ENCODE data around the gene RAPGEF4.

DNA sequence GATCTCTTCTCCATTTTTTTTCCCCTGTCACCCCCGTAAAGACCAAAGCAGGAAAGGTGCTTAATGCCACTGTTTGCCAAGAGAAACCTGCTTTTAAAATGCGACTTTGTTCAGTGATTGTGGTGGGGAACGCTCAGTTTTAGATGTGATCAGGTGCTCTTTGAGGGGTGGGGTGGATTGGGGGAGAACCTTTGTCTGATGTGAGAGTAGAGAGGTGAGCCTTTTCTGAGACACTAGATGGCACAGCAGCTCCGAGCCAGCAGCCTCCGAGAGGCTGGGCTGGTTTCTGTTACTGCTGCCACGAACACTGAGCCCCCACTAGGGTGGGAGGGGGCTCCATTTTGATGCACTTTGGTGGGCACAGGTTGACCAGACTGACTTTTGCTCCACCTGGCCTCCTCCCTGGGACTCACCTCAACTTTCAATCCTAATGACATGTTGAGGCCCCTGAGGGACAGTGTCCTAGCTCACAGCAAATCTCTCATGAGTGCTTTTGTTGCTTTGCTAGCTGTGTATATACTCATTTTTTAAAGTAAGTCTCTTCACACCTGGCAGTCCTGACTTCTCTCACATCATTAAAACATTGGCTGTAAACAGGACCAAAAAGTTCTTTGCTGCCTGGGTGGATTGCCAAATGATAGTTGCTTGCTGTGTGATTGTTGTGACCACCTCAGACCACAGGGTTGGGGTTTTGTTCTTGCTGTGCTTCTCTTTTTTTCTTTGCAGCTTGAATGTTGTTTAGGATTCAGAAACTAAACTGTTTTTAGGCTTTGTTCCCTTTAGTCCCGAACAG is 241.8 kb downstream of the RAPGEF4 start:
- TF ChIP-seq, protein P1, sequence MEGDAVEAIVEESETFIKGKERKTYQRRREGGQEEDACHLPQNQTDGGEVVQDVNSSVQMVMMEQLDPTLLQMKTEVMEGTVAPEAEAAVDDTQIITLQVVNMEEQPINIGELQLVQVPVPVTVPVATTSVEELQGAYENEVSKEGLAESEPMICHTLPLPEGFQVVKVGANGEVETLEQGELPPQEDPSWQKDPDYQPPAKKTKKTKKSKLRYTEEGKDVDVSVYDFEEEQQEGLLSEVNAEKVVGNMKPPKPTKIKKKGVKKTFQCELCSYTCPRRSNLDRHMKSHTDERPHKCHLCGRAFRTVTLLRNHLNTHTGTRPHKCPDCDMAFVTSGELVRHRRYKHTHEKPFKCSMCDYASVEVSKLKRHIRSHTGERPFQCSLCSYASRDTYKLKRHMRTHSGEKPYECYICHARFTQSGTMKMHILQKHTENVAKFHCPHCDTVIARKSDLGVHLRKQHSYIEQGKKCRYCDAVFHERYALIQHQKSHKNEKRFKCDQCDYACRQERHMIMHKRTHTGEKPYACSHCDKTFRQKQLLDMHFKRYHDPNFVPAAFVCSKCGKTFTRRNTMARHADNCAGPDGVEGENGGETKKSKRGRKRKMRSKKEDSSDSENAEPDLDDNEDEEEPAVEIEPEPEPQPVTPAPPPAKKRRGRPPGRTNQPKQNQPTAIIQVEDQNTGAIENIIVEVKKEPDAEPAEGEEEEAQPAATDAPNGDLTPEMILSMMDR (IDR thresholded peaks at IDR 0.05) = peak in 2 of 4 experiments; percentile 17 to 43
- TF ChIP-seq POLR2A (IDR thresholded peaks at IDR 0.05) (no peak), EP300 (IDR thresholded peaks at IDR 0.05) (no peak)

Data from gastroesophageal sphincter (tissue), 3 donors.